Progenitor cell of endocrine pancreas (in vitro differentiated cells): Measurements from ENCODE around the gene VN1R5. TPM values are rescaled to one million over a fixed set of nuclear protein-coding genes. Genes with fewer than 3 reads are reported as not detected.
"Not testable (repeated sequence)": the region's sequence is repeated elsewhere in the genome, so short reads cannot be mapped to it uniquely, and the experiment has no call there.

Source experiments
- DNase-seq: peaks from one replicate; pipeline ENCODE4 v3.0.0; 2021; ENCODE audit warnings: low spot score; ENCODE audit not compliant: unreplicated experiment
- H3K27ac Mint-ChIP-seq: 2 replicates; pipeline ENCODE4 v1.8.0; 2021; ENCODE audit warnings: mild to moderate bottlenecking, moderate library complexity, mixed read lengths
- H3K27me3 Mint-ChIP-seq: 2 replicates; pipeline ENCODE4 v1.8.0; 2021; ENCODE audit warnings: mixed read lengths
- H3K36me3 Mint-ChIP-seq: 2 replicates; pipeline ENCODE4 v1.8.0; 2022; ENCODE audit warnings: mixed read lengths; ENCODE audit not compliant: insufficient read depth
- H3K4me1 Mint-ChIP-seq: 2 replicates; pipeline ENCODE4 v1.8.0; 2021; ENCODE audit warnings: low read depth, mixed read lengths
- H3K4me3 Mint-ChIP-seq: 2 replicates; pipeline ENCODE4 v1.8.0; 2021; ENCODE audit warnings: low read depth, mild to moderate bottlenecking, moderate library complexity, mixed read lengths
- H3K9me3 Mint-ChIP-seq: 2 replicates; pipeline ENCODE4 v1.8.0; 2021; ENCODE audit warnings: low read depth, mixed read lengths
- total RNA-seq: library from RNA; stranded (reverse); gene quantifications from 2 replicates; pipeline ENCODE4 v1.2.1, GENCODE V29; 2021
- TF ChIP-seq, protein P1 (sequence below): fragments of 200-600 bp; sonication (generic); IDR thresholded peaks from one replicate; pipeline ENCODE4 v1.5.0; 2021; ENCODE audit warnings: antibody characterized with exemption, mild to moderate bottlenecking; ENCODE audit not compliant: unreplicated experiment

The VN1R5 gene
- total RNA-seq, 1 donor from 2014 or later: not detected

DNA sequence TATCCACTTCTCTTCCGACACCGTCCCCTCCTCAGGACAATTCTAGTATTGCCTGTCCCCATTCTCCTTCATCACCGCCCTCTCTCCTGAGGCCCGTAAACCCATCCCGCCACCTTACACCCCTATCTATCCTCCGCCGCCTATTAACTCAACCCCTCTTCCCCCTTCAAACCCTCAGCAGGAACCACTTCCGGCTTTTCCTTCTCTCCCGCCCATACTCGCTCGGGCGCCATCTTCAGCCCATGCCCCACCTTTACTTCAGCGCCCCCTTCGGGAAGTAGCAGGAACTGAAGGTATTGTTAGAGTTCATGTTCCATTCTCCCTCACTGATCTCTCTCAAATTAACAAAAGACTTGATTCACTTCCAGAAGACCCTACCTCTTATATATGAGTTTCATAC is 31.6 kb downstream of the VN1R5 start:
- Mint-ChIP-seq H3K9me3 (peaks cover 34% of the 10 kb centered on the region), H3K4me1 (no peaks in the 10 kb centered on the region), H3K4me3 (no peak overlapping the region), H3K27ac (no peak overlapping the region), H3K36me3 (peaks cover 21% of the 10 kb centered on the region), H3K27me3 (no peaks in the 10 kb centered on the region)
- DNase-seq: no peak
- TF ChIP-seq, protein P1, sequence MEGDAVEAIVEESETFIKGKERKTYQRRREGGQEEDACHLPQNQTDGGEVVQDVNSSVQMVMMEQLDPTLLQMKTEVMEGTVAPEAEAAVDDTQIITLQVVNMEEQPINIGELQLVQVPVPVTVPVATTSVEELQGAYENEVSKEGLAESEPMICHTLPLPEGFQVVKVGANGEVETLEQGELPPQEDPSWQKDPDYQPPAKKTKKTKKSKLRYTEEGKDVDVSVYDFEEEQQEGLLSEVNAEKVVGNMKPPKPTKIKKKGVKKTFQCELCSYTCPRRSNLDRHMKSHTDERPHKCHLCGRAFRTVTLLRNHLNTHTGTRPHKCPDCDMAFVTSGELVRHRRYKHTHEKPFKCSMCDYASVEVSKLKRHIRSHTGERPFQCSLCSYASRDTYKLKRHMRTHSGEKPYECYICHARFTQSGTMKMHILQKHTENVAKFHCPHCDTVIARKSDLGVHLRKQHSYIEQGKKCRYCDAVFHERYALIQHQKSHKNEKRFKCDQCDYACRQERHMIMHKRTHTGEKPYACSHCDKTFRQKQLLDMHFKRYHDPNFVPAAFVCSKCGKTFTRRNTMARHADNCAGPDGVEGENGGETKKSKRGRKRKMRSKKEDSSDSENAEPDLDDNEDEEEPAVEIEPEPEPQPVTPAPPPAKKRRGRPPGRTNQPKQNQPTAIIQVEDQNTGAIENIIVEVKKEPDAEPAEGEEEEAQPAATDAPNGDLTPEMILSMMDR: no peak

DNA sequence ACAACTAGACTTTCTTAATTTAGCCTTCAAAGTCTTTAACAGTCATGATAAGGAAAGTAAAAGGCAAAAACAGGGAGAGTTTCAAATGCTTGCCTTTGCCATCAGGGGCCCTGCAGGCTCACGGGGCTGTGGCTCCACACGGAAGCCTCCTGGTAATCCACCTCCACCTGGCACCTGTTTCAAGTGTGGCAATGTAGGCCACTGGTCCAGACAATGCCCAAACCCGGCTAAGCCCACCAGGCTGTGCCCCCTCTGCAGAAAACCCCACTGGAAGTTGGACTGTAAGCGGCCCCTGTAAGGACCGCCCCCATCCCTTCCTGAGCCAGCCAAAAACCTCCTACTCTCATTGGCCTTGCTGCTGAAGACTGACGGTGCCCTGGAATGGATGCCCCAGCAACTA is 32.5 kb downstream of the VN1R5 start:
- Mint-ChIP-seq H3K27me3 (no peaks in the 10 kb centered on the region), H3K4me1 (no peaks in the 10 kb centered on the region), H3K9me3 (peaks cover 34% of the 10 kb centered on the region), H3K36me3 (peaks cover 21% of the 10 kb centered on the region), H3K27ac (no peak overlapping the region), H3K4me3 (no peak overlapping the region)
- TF ChIP-seq, protein P1: no peak
- no peak for DNase-seq

DNA sequence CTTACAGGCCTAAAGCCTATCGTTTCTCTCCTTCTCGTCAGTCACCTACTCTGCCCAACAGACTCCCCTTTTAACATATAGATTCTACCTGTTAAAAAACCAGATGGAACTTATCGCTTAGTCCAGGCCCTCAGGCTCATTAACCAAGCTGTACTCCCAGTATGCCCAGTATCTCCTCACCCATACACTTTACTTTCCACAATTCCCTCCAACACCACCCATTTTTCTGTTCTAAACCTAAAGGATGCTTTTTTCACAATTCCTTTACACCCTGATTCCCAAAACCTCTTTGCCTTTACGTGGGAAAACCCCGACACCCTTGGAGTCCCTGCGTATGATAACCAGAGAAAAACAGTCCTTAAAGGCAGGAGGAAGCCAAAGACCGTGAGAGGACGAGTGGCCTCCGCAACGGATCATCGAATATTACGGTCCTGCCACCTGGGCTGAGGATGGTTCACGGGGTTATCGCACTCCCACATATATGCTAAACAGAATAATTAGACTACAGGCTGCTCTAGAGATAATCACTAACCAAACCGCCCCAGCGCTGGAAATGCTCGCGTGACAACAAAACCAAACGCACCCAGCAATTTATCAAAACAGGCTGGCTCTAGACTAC is 33.5 kb downstream of the VN1R5 start:
- H3K27ac Mint-ChIP-seq, H3K4me1 Mint-ChIP-seq, H3K4me3 Mint-ChIP-seq, DNase-seq, H3K27me3 Mint-ChIP-seq: not testable (repeated sequence)
- peaks cover 21% of the 10 kb centered on the region for H3K36me3 Mint-ChIP-seq
- H3K9me3 Mint-ChIP-seq: peaks cover 34% of the 10 kb centered on the region

DNA sequence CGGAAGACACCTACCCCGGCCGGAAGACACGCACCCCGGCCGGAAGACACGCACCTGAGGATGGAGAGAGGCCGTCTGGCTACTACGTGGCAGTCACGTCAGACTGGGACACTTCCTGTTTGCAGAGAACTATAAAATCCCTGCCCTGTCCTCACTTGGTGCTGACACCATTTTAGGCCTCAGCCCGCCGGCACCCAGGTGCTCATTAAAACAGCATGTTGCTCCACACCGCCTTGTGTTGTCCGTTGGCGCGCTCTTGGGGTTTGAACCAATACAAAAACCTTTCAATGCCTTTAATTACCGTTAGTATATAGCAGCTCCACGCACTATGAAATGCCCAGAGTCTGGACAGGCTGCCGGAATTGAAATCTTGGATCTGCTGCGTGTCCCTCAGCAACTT is 34.7 kb downstream of the VN1R5 start:
- Mint-ChIP-seq H3K4me3 (no peak overlapping the region), H3K36me3 (peaks cover 21% of the 10 kb centered on the region), H3K27ac (no peak overlapping the region), H3K27me3 (peaks cover 5% of the 10 kb centered on the region), H3K9me3 (peaks cover 34% of the 10 kb centered on the region), H3K4me1 (peaks cover 6% of the 10 kb centered on the region)
- no peak for DNase-seq
- TF ChIP-seq, protein P1: no peak

DNA sequence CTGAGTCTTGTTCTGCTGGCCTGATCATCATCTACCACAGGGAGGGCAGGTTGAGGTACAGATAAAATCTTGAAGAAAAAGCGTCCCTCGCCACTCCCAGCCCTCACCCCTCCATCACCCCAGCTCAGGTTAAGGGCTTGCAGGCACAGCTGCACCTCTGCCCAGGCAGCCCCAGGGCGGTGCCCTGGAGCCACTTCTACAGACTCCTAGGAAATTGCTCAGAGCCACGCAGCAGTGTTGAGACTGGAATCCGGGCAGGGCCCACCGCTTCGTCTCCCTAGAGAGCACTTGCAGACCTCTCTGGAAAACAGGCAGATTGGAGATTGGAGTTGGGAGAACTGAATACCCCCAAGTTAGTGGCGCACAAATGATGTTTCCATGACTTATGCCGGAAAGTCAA is 35.3 kb downstream of the VN1R5 start:
- TF ChIP-seq, protein P1: no peak
- Mint-ChIP-seq H3K27me3 (peaks cover 5% of the 10 kb centered on the region), H3K4me1 (peaks cover 6% of the 10 kb centered on the region), H3K9me3 (peaks cover 29% of the 10 kb centered on the region), H3K4me3 (no peak overlapping the region), H3K36me3 (peaks cover 16% of the 10 kb centered on the region), H3K27ac (no peak overlapping the region)
- no peak for DNase-seq

DNA sequence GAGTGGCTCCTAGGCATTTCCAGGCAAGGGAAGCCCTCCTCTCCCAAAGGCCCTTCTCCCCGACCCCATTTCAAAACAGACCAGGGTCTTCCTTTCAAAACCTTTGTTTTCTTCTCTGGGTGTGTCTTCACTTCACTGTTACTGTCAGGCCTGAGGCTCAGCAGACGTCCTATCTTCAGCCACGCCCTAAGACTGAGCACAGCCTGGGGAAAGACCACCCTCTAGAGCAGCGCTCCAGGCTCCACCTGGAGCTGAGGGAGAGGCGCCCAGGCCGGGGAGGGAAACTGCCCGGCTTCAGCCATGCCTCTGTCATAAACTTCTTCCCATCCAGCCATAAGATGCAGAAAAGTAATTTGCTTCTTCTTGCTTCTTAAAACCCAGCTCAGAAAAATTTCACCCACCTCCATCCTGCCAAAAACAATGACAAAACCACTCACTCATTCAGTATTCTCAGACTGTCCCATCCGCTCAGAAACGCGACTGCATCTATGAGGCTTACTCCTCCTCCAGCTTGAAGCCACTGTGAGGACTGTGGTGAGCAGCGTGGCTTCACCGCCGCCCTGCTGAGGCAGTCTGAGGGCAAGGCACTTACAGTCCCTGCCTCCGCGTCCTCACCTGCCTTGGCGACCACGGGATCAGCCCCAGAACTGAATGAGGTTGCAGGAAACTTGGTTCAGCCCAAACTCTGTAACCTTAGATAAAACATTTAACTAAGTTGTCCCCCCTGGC is 36.1 kb downstream of the VN1R5 start:
- no peak for DNase-seq
- no peak overlapping the region for H3K27ac Mint-ChIP-seq
- H3K4me3 Mint-ChIP-seq: no peak overlapping the region
- H3K36me3 Mint-ChIP-seq: peaks cover 10% of the 10 kb centered on the region
- H3K9me3 Mint-ChIP-seq: peaks cover 23% of the 10 kb centered on the region
- H3K27me3 Mint-ChIP-seq: peaks cover 5% of the 10 kb centered on the region
- peaks cover 6% of the 10 kb centered on the region for H3K4me1 Mint-ChIP-seq
- TF ChIP-seq, protein P1: no peak
